Cardiac fibroblast (primary cell): ENCODE measurements around the gene CPOX.

Experiments
- DNase-seq, 2 donors: peaks; one replicate each; pipeline versions ENCODE4 v3.0.0 to v3.0.0-alpha.2; 2010; ENCODE audit warnings: low read depth in 2 of 2
- H3K4me3 ChIP-seq, 2 donors: replicated peaks in 1 of 2; 1 replicate in 1 of 2; 2 replicates in 1 of 2; pipeline ENCODE4 v1.5.1; 2011; ENCODE audit warnings: low read depth in 2 of 2, low read length in 2 of 2, mild to moderate bottlenecking in 2 of 2, moderate library complexity in 1 of 2
- CTCF ChIP-seq: IDR thresholded peaks from one replicate; pipeline ENCODE4 v1.5.1; 2011; ENCODE audit warnings: low read depth, mild to moderate bottlenecking, low read length, inconsistent platforms

Gene CPOX

GRCh38 chr3:98617841-98618240 is 24.4 kb upstream of the CPOX start:
- DNase-seq: no peak
- H3K4me3 ChIP-seq: no peak overlapping the region
- no peak for TF ChIP-seq CTCF

DNA sequence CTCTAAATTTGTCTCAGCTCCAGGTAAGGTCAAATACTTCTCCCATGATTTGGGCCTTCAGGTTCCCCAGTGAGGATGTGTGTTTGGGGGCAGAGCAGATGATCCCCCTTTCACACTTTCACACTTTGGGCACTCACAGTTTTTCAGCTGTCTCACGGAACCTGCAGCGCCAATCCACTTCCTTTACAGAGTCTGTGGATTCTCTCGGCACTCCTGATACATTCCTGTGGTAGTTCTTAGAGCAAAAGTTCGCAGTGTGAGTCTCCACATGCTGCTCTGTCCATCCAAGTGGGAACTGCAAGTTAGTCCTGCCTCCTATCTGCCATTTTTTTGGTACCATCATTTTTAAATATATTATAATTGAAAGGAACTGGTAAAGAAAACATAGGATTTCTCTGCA is 20.2 kb upstream of the CPOX start:
- TF ChIP-seq CTCF: no peak

GRCh38 chr3:98612996-98613517 is 19.6 kb upstream of the CPOX start:
- TF ChIP-seq CTCF: no peak
- DNase-seq: peak in 1 of 2 donors; percentile 22
- no peak overlapping the region for H3K4me3 ChIP-seq

More for the DNA sequence above, 20.2 kb upstream of the CPOX start:
- no peak overlapping the region for H3K4me3 ChIP-seq
- peak; percentile 18 to 35 for DNase-seq

GRCh38 chr3:98612587-98612986 is 19.2 kb upstream of the CPOX start:
- TF ChIP-seq CTCF: peak; percentile 15
- no peak overlapping the region for H3K4me3 ChIP-seq
- DNase-seq: peak; percentile 10 to 16

- no peak for DNase-seq
- H3K4me3 ChIP-seq: no peak overlapping the region
- TF ChIP-seq CTCF: no peak
Measured at GRCh38 chr3:98608029-98608428, 14.6 kb upstream of the CPOX start.

- H3K4me3 ChIP-seq: no peak overlapping the region
- no peak for DNase-seq
- TF ChIP-seq CTCF: no peak
Measured at GRCh38 chr3:98603580-98603979, 10.2 kb upstream of the CPOX start.

- DNase-seq: peak; percentile 84 to 86
- TF ChIP-seq CTCF: peak; percentile 78
- no peak overlapping the region for H3K4me3 ChIP-seq
Measured at GRCh38 chr3:98602078-98602678, 8.8 kb upstream of the CPOX start.
